HG03159 (cell line): Measurements from ENCODE around the gene KIT.
"Not testable (repeated sequence)": the region's sequence is repeated elsewhere in the genome, so short reads cannot be mapped to it uniquely, and the experiment has no call there.

Experiments
- ATAC-seq: cut with Tn5 transposase; IDR thresholded peaks from one replicate; pipeline ENCODE4 v1.9.1; 2021; ENCODE audit warnings: mild to moderate bottlenecking, moderate library complexity; ENCODE audit not compliant: unreplicated experiment

Gene KIT

GRCh38 chr4:54657551-54658251 is at the start of gene KIT:
Gene KIT (plus strand): TSS chr4:54657957. CDS start chr4:54658015, 58 bp downstream.
- ATAC-seq, result peak; percentile 17

DNA sequence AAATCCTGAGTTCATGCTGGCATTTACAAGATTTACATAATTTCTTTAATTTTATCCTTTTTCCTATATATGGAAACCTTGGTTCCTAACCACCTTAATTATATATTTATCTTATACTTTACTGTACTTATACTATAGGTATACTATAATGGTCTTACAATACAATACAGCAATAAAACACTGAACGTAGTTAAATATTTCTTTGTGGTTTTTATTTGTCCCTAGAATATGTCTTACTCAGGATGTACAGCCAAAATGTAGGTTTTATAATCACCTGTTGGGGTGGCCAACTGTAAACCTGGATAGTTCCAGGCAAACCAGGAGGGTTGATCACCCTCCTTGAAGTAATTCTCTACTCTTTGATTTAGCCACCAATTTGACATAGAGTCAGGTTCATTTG is 48.4 kb upstream of the KIT start:
- ATAC-seq, result no peak

DNA sequence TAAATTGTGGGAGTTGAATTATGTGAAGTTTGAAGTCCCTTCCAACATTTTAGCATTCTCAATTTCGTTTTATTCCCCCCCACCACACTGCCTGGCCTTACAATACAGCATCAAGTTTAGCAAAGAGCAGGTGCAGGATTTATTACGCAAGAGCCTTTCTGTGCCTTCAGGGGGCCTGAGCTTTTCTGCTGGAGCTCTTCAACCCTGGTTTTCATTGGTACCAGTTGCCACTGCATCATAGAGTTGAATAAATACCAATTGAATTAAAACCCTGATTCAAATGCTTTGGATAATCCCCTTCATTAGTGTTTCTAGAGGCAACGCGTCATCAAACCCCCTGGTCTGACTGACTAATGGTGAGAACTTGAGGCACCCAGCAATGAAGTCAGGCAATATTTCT is 43.6 kb upstream of the KIT start:
- ATAC-seq, result no peak

DNA sequence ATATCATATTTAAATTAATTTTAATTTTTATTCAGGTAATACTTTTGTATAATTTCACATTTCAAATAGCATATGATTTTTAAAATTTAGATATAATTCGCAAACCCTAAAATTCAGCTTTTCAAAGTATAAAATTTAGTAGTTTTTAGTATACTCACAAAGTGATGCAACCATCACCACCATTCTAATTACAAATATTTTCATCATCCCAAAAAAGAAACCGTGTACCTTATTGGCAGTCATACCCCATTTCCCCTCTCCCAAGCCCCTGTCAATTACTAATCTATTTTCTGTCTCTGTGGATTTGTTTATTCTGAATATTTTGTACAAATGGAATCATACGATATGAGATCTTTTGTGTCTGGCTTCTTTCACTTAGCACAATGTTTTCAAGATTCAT is 37.0 kb upstream of the KIT start:
- ATAC-seq, result no peak

- ATAC-seq, result no peak
Observed at GRCh38 chr4:54625391-54625790, 32.4 kb upstream of the KIT start.

GRCh38 chr4:54626113-54626512 is 31.6 kb upstream of the KIT start:
- ATAC-seq, result no peak

DNA sequence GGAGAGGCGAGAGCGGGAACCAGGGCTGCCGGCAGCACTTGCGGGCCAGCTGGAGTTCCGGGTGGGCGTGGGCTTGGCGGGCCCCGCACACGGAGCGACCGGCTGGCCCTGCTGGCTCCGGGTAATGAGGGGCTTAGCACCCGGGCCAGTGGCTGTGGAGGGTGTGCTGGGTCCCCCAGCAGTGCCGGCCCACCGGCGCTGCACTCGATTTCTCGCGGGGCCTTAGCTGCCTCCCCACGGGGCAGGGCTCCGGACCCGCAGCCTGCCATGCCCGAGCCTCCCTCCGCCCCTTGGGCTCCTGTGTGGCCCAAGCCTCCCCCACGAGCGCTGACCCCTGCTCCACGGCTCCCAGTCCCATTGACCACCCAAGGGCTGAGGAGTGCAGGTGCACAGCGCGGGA is 25.2 kb upstream of the KIT start:
- ATAC-seq, result no peak

- ATAC-seq, result not testable (repeated sequence)
Observed at GRCh38 chr4:54633102-54633740, 24.5 kb upstream of the KIT start.

DNA sequence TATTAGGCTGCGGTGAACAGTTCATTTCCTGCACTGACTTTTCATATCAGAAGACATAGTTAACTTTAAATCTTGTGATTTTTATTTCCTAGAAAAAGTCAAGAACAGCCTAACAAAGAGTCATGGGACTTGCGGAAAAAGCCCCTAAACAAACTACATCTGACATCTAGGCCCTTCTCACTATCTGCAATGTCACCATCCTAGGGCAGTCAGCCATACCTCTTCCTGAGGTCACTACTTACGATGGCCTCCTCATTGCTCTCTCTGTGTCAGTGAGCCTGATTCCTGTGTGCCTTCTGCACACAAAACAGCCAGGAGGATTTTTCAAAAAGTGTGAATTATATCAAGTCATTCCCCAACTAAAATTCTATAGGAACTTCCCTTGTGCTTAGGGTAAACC is 22.4 kb upstream of the KIT start:
- no peak for ATAC-seq

DNA sequence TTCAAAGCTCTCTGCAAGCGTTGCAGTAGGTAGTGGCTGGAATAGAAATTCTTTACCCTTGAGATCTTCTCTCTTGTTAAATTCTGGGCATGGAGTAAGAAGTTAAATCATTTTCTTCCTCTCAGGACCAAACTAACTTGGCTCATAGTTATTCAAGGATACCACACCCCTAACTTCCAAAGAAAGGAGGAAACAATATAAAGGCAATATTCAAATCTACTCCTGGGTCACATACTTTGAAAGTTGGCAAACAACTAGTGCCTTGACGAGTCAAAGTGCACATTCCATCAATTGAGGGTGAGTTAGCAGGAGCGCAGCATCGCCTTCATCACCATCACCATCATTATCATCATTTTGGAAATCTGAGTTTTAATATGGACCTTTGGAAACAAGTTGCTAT is 20.4 kb upstream of the KIT start:
- no peak for ATAC-seq

DNA sequence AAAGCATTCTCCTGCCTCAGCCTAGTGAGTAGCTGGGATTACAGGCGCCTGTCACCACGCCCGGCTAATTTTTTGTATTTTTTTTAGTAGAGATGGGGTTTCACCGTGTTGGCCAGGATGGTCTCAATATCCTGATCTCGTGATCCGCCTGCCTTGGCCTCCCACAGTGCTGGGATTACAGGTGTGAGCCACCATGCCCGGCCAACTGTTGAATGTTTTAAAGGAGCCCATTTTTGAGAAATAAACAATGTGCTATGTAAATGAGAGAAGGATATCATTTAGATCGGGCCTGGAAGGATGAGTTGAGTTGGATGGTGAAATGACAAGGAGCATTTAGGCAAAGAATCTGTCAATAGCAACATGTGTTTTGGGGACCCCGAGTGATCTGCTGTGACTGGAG is 16.7 kb upstream of the KIT start:
- ATAC-seq, result not testable (repeated sequence)

GRCh38 chr4:54643172-54643571 is 14.6 kb upstream of the KIT start:
- ATAC-seq, result no peak

DNA sequence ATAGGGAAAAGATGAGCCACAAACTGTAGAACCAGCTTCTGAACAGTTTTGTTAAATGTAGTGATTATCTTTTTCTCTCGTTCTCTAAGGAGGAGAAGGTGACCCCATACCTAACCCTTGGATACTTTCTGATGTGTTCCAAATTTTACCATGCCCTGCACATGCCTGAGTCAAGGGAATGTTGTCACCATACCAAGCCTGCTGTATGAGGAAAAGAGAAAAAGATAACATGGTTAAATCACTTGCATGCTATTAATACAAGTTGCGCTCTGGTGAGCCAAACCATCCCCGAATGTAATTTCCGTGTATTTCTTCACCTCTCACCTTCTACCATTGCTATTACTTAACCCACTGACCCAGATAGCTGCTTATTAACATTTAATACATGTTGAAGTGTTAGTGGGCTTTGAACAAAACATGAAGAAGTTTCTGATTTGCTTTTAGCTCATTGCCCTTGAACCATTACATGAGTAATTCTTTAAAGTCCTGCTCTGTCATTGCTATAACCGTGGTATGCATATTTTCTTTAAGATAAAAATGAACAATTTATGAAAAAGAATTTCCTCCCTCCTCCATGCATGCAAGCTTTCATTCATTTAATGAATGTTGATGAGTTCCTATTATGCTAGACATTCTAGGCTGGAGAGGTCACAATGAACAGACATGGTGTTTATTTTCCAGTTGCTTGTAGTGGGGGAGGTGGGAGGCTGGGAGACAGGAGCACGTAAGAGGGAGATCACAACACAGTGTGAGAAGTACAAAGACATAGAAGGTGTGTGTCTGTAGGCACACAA is 13.6 kb upstream of the KIT start:
- ATAC-seq, result no peak

DNA sequence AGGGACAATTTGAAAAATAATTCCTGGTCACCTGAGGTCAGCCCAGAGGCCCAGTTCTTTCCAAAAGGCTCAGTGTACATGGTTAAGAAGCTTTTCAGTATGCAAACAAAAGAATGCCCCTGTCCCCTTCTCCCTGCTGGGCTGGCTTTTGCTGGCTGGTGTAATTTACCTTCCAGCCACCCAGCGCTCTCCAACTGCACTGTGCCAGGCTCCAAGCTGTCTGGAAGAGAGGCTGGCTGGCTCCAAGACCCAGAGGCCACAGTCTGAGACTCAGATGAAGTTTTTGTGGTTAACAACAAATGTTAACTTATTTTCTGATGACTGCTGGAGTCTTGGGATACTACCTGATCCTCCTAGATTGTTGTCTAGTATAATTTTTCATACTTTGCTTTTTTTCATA is 11.9 kb upstream of the KIT start:
- no peak for ATAC-seq

GRCh38 chr4:54647070-54647469 is 10.7 kb upstream of the KIT start:
- no peak for ATAC-seq

GRCh38 chr4:54651050-54651449 is 6.7 kb upstream of the KIT start:
- no peak for ATAC-seq

- ATAC-seq, result no peak
Observed at GRCh38 chr4:54654753-54655152, 3.0 kb upstream of the KIT start.

GRCh38 chr4:54657185-54657550 is 589 bp upstream of the KIT start:
- no peak for ATAC-seq

GRCh38 chr4:54658252-54659093 is 716 bp downstream of the KIT start:
- peak; percentile 42 for ATAC-seq

DNA sequence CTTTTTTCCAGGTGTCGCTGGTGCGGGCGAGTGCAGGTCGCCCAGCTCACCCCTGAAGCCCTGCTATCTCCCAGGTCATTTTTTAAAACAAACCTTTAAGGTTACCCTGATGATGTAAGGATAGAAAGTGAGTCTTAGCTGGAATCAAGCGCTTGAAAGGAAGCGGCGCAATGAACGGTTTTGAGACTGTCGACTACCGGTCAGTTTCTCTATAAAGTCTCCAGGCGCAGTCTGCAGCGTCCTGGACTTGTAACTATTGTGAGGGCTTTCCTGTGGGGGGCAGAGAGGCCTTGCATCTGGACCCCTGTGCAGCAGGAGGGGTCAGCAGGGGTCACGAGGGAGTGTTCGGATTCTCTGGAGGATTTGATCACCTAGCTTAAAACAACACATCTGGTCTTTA is 1.6 kb downstream of the KIT start:
- no peak for ATAC-seq
